AG09309 (cell line): ENCODE measurements around the gene NMNAT2.
"Not testable (repeated sequence)": the region's sequence is repeated elsewhere in the genome, so short reads cannot be mapped to it uniquely, and the experiment has no call there.

Experiments used
- DNase-seq: peaks from one replicate; pipeline ENCODE4 v3.0.0-alpha.2; 2010; ENCODE audit warnings: low read depth
- H3K4me3 ChIP-seq: 2 replicates; pipeline ENCODE4 v1.5.1; 2011; ENCODE audit warnings: mild to moderate bottlenecking, low read depth, low read length, moderate library complexity; ENCODE audit not compliant: control insufficient read depth
- TF ChIP-seq, protein P1 (sequence below): IDR thresholded peaks from 2 replicates; pipeline ENCODE4 v1.5.1; 2011; ENCODE audit warnings: mild to moderate bottlenecking, low read depth, low read length, inconsistent platforms; ENCODE audit not compliant: insufficient read depth, control insufficient read depth; ENCODE audit errors: missing control alignments

NMNAT2 gene

DNA sequence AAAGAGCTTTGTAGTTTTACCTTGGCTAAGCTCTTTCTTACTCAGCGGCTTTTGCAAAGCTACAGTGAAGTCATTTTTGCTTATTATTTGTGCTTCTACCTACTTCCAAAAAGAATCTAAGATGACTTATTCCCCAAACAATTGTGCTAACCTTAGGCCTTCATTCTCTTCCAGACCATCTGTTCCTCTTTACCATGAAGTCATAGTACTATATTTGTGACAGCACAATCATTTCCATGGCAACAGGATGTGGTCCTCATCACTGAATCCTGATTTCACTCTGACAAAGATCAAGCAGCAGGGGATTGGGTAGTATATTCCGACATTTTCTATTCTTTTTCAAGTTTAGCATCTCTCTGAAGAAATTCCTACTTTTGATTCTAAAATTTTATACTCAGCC is 24.8 kb upstream of the NMNAT2 start:
- no peak for DNase-seq
- H3K4me3 ChIP-seq, result no peak overlapping the region
- TF ChIP-seq, protein P1, sequence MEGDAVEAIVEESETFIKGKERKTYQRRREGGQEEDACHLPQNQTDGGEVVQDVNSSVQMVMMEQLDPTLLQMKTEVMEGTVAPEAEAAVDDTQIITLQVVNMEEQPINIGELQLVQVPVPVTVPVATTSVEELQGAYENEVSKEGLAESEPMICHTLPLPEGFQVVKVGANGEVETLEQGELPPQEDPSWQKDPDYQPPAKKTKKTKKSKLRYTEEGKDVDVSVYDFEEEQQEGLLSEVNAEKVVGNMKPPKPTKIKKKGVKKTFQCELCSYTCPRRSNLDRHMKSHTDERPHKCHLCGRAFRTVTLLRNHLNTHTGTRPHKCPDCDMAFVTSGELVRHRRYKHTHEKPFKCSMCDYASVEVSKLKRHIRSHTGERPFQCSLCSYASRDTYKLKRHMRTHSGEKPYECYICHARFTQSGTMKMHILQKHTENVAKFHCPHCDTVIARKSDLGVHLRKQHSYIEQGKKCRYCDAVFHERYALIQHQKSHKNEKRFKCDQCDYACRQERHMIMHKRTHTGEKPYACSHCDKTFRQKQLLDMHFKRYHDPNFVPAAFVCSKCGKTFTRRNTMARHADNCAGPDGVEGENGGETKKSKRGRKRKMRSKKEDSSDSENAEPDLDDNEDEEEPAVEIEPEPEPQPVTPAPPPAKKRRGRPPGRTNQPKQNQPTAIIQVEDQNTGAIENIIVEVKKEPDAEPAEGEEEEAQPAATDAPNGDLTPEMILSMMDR, result no peak

DNA sequence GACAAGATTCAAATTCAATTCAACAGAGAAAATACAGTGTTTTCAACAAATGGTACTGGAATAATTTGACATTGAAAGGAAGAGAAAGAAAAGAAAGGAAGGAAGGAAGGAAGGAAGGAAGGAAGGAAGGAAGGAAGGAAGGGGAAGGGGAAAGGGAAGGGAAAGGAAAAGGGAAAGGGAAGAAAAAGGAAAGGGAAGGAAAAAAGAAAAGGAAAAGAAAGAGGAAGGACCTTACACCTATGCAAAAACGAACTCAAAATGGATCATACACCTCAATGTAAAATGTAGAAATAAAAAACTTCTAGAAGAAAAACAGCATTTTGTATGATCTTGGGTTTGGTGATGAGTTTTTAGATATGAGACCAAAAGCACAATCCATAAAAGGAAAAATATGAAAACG is 19.9 kb upstream of the NMNAT2 start:
- no peak for DNase-seq
- TF ChIP-seq, protein P1, result no peak
- H3K4me3 ChIP-seq, result no peak overlapping the region

DNA sequence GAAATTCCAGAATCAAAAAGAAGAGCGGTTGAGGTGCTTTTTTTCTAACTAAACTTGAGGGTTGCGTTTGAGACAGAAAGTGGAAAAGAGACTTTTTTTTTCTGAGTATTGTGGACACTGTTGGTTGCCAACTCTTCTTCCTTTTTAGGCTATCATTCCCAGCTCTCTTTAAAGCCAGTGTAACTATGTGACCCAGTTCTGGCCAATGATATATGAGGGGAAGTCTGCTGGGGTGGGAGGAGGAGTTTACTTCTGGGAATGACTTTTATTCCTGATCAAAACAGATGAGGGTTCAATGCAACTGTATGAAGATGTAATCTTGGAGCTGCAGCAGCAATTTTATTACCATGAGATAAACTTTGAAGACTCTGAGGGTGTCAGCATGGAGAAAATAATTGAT is 17.3 kb upstream of the NMNAT2 start:
- TF ChIP-seq, protein P1, result no peak
- no peak overlapping the region for H3K4me3 ChIP-seq
- no peak for DNase-seq

DNA sequence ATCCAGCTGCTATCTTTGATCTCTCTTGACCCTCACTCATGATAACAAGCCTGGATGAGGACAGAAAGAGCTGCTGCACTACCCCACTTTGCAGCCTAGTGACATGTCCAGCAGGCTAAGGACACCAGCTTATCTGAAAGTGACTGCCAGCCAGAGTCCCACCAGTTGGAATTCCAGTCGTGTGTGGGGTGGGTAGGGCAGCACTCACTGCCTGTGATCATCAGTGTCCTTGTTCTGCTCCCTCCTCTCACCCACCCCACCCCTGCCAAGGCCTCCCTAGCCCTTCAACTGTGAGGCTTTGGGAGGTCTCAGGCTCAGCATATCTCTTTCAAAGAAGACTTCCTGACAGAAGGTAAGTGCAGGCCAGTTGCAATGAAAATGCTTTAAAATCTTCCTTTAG is 15.5 kb upstream of the NMNAT2 start:
- TF ChIP-seq, protein P1, result no peak
- DNase-seq, result no peak
- no peak overlapping the region for H3K4me3 ChIP-seq

DNA sequence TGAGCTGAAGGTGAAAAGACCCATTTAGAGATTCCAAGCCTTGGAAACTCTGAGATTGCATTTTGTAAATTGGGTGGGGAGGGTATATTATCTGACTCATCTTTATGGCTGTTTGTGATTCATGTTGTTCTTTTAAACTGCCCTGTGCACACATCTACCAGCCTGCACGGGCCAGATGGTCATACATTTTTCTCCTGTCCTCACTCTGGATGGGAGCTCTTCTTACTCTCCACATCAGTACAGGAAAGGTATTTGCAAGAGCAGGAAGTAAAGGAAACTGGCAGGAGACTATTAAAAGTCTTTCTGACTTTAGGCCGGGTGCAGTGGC is 14.3 kb upstream of the NMNAT2 start:
- TF ChIP-seq, protein P1, result no peak
- no peak overlapping the region for H3K4me3 ChIP-seq

DNA sequence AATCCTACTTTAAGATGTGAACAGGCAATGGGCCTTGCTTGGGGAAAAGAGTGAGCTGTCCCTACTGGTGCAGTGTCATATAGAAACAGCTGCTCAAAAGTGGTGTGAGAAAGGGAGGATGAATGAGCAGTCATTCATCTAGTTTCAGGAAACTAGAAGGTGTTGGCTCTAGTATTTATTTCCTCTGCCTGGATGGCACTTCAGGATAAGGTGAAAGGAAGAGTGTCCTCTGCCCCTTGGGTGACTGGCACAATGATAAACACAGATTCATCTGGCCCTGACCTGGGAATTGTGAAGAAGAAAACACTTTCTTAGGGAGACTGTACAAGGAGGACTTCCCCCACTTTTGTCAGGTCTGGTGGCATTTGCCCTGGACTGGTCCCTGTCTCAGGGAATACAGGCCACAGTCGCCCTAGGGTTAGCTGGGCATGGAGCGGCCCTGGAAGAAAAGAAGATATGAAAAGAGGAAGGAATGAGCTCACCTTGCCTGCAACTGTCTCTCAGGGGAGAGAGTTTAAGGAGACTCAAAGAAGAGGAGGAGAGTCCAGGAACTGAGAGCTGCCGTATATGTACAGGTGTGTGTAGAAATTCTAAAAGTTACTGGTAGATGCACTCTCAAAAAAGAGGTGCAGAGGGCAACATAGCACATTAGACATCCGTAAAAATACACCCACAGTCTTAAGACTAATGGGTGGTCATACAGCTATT is 13.8 kb upstream of the NMNAT2 start:
- no peak overlapping the region for H3K4me3 ChIP-seq
- TF ChIP-seq, protein P1, result no peak
- no peak for DNase-seq

More for the DNA sequence above, 14.3 kb upstream of the NMNAT2 start:
- DNase-seq, result no peak

DNA sequence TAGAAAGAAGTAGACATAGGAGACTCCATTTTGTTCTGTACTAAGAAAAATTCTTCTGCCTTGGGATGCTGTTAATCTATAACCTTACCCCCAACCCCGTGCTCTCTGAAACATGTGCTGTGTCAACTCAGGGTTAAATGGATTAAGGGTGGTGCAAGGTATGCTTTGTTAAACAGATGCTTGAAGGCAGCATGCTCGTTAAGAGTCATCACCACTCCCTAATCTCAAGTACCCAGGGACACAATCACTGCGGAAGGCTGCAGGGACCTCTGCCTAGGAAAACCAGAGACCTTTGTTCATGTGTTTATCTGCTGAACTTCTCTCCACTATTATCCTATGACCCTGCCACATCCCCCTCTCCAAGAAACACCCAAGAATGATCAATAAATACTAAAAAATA is 9.4 kb upstream of the NMNAT2 start:
- DNase-seq, H3K4me3 ChIP-seq: not testable (repeated sequence)
